Natural killer cell (primary cell): Measurements from ENCODE around the gene FAH. TPM values are rescaled to one million over a fixed set of nuclear protein-coding genes. Genes with fewer than 3 reads are reported as not detected.

Experiments
- ATAC-seq, 3 donors: fragments of 150-1000 bp in 2 of 3; fragments of 200-7000 bp in 1 of 3; cut with Tn5 transposase; 1 replicate in 1 of 3; 2 replicates in 2 of 3; pipeline ENCODE4 v1.10.0; 2021; ENCODE audit warnings: mild to moderate bottlenecking in 2 of 3, moderate library complexity in 2 of 3
- DNase-seq, 2 donors: peaks; one replicate each; pipeline versions ENCODE4 v3.0.0 to v3.0.0-alpha.2; 2013 to 2021; ENCODE audit warnings: mixed read lengths in 1 of 2
- H3K27ac ChIP-seq: one replicate; pipeline ENCODE4 v1.5.1; 2013; ENCODE audit warnings: mild to moderate bottlenecking, low read length
- H3K27me3 ChIP-seq: one replicate; pipeline ENCODE4 v1.6.1; 2013; ENCODE audit warnings: low read length; ENCODE audit not compliant: control insufficient read depth, insufficient read depth
- H3K36me3 ChIP-seq: one replicate; pipeline ENCODE4 v1.6.1; 2013; ENCODE audit warnings: low read length; ENCODE audit not compliant: control insufficient read depth, insufficient read depth
- H3K4me1 ChIP-seq: one replicate; pipeline ENCODE4 v1.6.1; 2013; ENCODE audit warnings: low read length; ENCODE audit not compliant: control insufficient read depth, insufficient read depth
- H3K4me3 ChIP-seq: one replicate; pipeline ENCODE4 v1.5.1; 2013; ENCODE audit warnings: low read length
- H3K9me3 ChIP-seq: one replicate; pipeline ENCODE4 v1.6.1; 2013; ENCODE audit warnings: low read length; ENCODE audit not compliant: control insufficient read depth, insufficient read depth
- H3K27ac Mint-ChIP-seq, 2 donors: one replicate each; pipeline ENCODE4 v1.8.0; 2022; ENCODE audit warnings: mild to moderate bottlenecking in 2 of 2, mixed read lengths in 2 of 2, moderate library complexity in 1 of 2
- H3K27me3 Mint-ChIP-seq, 2 donors: one replicate each; pipeline ENCODE4 v1.8.0; 2022; ENCODE audit warnings: low read depth in 2 of 2, mixed read lengths in 2 of 2
- H3K36me3 Mint-ChIP-seq: one replicate; pipeline ENCODE4 v1.8.0; 2022; ENCODE audit warnings: mixed read lengths
- H3K4me1 Mint-ChIP-seq, 2 donors: one replicate each; pipeline ENCODE4 v1.8.0; 2022; ENCODE audit warnings: mixed read lengths in 2 of 2
- H3K4me3 Mint-ChIP-seq: one replicate; pipeline ENCODE4 v1.8.0; 2022; ENCODE audit warnings: mild to moderate bottlenecking, moderate library complexity, mixed read lengths
- H3K9me3 Mint-ChIP-seq, 2 donors: one replicate each; pipeline ENCODE4 v1.8.0; 2022; ENCODE audit warnings: mixed read lengths in 2 of 2
- WGBS: methylation state at CpG from one replicate; pipeline ENCODE4 v1.1.7; 2013; ENCODE audit warnings: missing lambda C conversion rate; ENCODE audit not compliant: insufficient coverage; 5-methylcytosine and 5-hydroxymethylcytosine counted together
- intact Hi-C: fragments of 100-400 bp; cut with micrococcal nuclease; formaldehyde crosslinking; loops from one replicate; pipeline ENCODE4 v1.14.2; 2022
- total RNA-seq, 4 donors: library from RNA; stranded (reverse); fragments of 120-200 nt in 1 of 4; gene quantifications; one replicate each; pipeline versions ENCODE4 v1.2.3 to v1.2.4, GENCODE V29; 2013 to 2022
- TF ChIP-seq, protein P1 (sequence below): fragments of 200-600 bp; IDR thresholded peaks from one replicate; pipeline ENCODE4 v1.8.0; 2022; ENCODE audit warnings: antibody characterized with exemption

Gene FAH
- 10 to 100 TPM; 12.4 to 14.1 (median 13.5) TPM for total RNA-seq
- 9.1 TPM for total RNA-seq (2013)

DNA sequence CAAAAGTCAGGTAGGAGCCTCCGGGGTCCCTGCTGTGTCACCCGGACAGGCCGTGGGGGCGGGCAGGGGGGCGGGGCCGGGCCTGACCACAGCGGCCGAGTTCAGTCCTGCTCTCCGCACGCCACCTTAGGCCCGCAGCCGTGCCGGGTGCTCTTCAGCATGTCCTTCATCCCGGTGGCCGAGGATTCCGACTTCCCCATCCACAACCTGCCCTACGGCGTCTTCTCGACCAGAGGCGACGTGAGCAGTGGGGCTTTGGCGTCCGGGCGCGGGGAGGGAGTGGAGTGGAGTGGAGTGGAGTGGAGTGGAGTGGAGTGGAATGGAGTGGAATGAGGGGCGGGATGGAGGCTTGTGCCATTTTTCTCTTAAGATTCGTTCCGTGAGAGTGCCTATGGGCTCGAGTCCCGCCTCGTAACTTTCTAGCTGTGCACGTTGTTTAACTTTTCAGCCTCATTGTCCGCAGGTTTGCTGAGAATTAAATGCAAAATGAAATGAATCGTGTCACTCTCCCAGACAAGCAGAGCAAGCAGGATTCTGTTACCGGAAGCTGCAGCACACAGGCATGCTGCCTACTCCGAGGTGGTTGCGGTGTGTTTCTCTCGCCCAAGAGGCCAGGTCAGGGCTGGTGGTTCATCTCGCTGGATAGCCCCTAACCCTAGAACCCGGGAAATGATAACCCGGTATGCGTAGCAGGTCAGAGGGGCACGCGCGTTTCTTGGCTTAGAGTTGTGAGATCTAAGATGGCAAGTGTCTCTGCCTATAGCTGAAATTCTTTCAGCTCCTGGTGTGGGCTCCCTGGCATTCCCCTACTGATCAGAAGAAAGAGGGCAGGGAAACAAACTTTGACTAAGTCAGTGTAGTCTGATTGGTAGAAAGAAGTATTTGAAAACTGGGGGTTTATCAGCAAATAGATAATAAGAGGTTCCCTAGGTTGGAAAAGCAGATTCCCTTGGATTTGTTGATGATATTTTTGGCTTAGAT is at the start of gene FAH:
FAH (plus strand) TSS at position 104 of the 981 bp plus-strand sequence; CDS start at position 160, 56 bp downstream.
- no peaks in the 10 kb centered on the region for H3K36me3 ChIP-seq
- H3K27ac Mint-ChIP-seq, result peak within 1 kb of the TSS; percentile 85 to 88
- H3K36me3 Mint-ChIP-seq, result no peaks in the 10 kb centered on the region
- peak within 1 kb of the TSS; percentile 93 for H3K4me3 Mint-ChIP-seq
- peaks cover 21 to 25% of the 10 kb centered on the region in 2 donors for H3K4me1 Mint-ChIP-seq
- no peaks in the 10 kb centered on the region for H3K9me3 Mint-ChIP-seq
- ATAC-seq (peak; percentile 56 to 73 (median 65)), DNase-seq (peak; percentile 47 to 70)
- H3K27me3 Mint-ChIP-seq, result no peaks in the 10 kb centered on the region
- peaks cover 29% of the 10 kb centered on the region for H3K4me1 ChIP-seq
- no peaks in the 10 kb centered on the region for H3K9me3 ChIP-seq
- WGBS, result under 1% methylated on average over 43 of the region's 45 CpGs
- H3K27ac ChIP-seq, result peak within 1 kb of the TSS; percentile 65
- H3K4me3 ChIP-seq, result peak within 1 kb of the TSS; percentile 86
- TF ChIP-seq, protein P1, sequence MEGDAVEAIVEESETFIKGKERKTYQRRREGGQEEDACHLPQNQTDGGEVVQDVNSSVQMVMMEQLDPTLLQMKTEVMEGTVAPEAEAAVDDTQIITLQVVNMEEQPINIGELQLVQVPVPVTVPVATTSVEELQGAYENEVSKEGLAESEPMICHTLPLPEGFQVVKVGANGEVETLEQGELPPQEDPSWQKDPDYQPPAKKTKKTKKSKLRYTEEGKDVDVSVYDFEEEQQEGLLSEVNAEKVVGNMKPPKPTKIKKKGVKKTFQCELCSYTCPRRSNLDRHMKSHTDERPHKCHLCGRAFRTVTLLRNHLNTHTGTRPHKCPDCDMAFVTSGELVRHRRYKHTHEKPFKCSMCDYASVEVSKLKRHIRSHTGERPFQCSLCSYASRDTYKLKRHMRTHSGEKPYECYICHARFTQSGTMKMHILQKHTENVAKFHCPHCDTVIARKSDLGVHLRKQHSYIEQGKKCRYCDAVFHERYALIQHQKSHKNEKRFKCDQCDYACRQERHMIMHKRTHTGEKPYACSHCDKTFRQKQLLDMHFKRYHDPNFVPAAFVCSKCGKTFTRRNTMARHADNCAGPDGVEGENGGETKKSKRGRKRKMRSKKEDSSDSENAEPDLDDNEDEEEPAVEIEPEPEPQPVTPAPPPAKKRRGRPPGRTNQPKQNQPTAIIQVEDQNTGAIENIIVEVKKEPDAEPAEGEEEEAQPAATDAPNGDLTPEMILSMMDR, result no peak
- intact Hi-C loops, result loop anchor here (1.0 to 2.0 kb wide), 2 partner anchors 94 to 230 kb away; partner anchors contain the start of gene ZFAND6
- no peaks in the 10 kb centered on the region for H3K27me3 ChIP-seq

DNA sequence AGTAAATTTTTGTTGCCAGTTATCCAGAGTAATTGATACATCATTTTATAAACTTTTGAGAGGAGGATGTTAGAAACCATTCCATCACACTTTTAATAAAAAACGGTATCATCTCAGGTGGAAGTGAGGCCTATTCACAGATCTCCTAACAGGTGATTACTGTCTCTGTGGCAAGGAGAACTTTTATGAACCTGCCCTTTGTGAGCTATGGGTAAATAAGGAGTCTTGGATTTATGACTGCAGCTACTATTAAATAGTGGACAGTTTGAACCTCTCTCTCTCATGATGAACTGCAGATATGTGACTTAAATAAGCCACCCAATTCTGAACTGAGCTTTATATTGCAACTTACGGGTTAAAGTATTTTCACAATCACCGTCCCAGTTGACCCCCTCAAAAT is 47.6 kb upstream of the FAH start:
- H3K4me1 Mint-ChIP-seq, result peaks cover 57 to 70% of the 10 kb centered on the region in 2 donors
- H3K27ac ChIP-seq, result no peak overlapping the region
- no peaks in the 10 kb centered on the region for H3K9me3 ChIP-seq
- no peak overlapping the region for H3K27ac Mint-ChIP-seq
- DNase-seq, result no peak
- WGBS, result 100% methylated on average over 1 of the region's 3 CpGs
- TF ChIP-seq, protein P1, result no peak
- H3K27me3 ChIP-seq, result no peaks in the 10 kb centered on the region
- H3K36me3 Mint-ChIP-seq, result no peaks in the 10 kb centered on the region
- peaks cover 4% of the 10 kb centered on the region for H3K36me3 ChIP-seq
- no peak for ATAC-seq
- H3K4me3 Mint-ChIP-seq, result no peak overlapping the region
- no peaks in the 10 kb centered on the region for H3K9me3 Mint-ChIP-seq
- intact Hi-C loops, result no loop called here
- no peaks in the 10 kb centered on the region for H3K27me3 Mint-ChIP-seq
- no peak overlapping the region for H3K4me3 ChIP-seq
- no peaks in the 10 kb centered on the region for H3K4me1 ChIP-seq

GRCh38 chr15:80105595-80105994 is 47.2 kb upstream of the FAH start:
- Histone ChIP-seq H3K4me3 (no peak overlapping the region), H3K4me1 (no peaks in the 10 kb centered on the region), H3K27me3 (no peaks in the 10 kb centered on the region), H3K9me3 (no peaks in the 10 kb centered on the region), H3K27ac (no peak overlapping the region), H3K36me3 (peaks cover 4% of the 10 kb centered on the region)
- no peak overlapping the region for H3K27ac Mint-ChIP-seq
- peak in 2 of 3 donors; percentile 22 to 26 for ATAC-seq
- H3K4me1 Mint-ChIP-seq, result peaks cover 57 to 70% of the 10 kb centered on the region in 2 donors
- no CpG with 5 or more reads among the region's 1 CpG for WGBS
- H3K4me3 Mint-ChIP-seq, result no peak overlapping the region
- TF ChIP-seq, protein P1, result no peak
- no peaks in the 10 kb centered on the region for H3K9me3 Mint-ChIP-seq
- intact Hi-C loops, result no loop called here
- H3K36me3 Mint-ChIP-seq, result no peaks in the 10 kb centered on the region
- H3K27me3 Mint-ChIP-seq, result no peaks in the 10 kb centered on the region
- DNase-seq, result no peak
